ENCODE data around the gene CRADD.
"Not testable (repeated sequence)": the region's sequence is repeated elsewhere in the genome, so short reads cannot be mapped to it uniquely, and the experiment has no call there.

Gene CRADD

DNA sequence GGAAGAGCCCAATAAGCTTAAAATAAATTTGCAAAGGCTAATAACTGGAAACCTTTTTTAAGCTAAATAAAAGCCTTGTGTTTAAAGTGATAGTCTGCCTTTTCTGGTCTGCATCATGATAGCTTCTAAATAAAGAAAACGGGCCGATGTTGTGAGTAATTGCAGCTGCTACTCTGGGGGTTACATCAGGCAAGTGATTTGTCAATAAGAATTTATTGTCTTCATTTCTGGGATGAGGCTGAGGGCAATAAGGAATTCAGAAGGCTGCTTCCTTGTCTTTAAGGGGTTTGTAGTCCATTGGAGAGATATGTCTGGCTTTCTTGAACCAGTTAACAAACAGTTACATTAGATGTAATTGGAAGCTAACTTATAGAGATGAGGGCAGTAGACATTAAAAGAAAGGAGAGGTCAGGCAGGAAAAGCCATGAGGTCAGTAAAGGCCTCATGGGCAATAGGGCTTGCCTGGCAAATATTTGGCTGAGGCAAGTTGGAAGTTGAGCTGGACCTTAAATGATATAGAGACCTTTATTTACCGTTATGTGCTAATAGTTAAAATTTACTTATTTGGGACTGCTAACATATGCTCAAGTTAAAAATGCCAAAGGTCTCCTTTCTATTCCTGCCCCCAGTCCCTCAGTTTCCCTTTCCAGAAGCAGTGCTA, 85.0 kb downstream of the CRADD start:
- no peak for DNase-seq

DNA sequence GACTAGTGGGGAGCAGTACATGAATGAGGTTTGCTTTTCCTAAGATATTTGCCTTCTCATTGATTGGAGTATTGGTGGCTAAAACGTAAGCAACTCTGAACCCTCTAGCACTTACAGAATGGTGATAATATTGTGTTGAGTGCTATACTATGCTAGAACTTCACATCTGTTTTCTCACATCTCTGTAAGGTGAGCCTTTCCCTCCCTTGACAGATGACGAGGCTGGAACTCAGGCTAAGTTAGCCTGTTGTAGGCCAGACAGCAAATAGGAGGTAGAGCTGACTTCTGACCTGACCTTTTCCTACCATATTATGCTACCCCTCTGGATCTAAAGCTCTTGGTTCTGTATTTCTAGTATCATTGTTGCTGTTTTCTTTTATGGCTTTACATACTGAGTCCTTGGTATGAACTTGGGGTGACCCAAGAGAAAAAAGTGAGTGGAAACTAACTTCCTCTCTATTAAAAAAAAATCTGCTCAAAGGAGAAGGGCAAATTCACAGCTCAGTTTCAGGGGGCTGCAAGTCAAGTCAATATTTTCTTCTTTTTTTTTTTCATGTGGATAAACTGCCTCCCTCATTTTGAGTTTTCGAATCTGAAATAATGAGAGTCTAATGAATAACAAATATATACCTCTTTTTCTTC, 85.9 kb downstream of the CRADD start:
- no peak for DNase-seq

DNA sequence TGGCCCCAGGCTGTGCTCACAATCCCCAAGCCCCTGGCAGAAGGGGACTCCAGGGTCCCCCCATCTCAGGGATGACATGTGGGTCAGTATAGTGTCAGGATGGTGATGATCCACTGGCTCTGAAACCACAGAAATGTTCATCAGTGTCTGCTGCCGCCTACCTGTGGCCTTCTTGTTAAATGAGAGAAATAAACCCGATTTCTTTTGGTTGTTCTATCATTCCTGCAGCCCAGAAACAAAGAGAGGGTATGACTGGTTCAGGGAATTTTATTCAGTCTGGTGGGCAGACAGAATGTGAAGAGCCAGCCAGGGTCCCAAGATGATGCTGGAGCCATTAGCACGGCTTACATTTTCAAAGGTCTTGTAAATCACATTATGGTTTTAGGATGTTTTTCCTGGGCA, 86.6 kb downstream of the CRADD start:
- no peak for DNase-seq

- no peak for DNase-seq
These were observed 89.2 kb downstream of the CRADD start for GRCh38 chr12:93766371-93766770.

DNA sequence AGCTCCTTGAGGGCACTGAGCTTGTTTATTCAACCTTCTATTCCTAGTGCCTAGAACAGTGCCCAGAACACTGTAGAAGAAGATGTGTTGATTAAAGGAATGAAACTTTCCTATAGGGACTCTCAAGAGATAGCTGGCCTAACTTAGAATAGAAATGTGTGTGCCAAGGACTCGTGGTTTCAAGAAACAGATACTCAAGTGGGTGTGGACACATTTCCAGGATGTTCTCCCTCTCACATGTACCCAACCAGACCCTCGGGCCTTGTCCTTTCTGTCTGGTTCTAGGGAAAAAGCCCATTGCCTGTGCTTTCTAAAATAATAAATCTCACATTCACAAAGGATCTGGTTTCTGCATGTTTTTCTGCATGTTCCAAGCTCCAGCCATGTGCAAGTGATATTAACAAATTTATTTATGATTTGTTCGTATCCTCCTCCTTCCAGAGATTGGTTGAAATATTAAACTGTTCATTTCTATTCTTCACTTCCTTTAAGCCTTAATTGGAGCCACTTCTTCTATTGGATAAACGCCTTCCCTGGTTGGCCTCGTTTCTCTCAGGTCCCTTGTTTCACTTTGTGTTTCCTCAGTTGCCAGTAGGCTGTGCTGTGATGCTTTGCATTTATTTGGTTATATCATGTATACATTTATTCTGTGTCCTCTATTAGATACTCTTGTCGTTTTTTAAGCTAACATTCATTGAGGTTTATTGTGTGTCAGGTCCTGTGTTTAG, 89.8 kb downstream of the CRADD start:
- no peak for DNase-seq

DNA sequence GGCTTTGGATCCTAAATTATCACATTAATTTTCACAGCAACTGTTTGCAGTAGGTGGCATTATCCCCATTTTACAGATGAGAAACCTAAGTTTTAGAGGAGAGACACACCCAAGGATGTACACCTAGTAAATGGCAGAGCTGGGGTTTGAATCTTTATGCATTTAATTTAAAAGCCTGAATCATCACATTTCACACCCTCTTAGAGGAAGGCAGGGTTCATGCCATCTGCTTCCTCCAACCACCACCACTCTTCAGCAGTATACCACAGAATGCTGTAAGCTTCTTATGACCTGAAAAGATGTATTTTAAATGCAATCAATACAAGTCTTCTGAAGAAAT, 90.3 kb downstream of the CRADD start:
- no peak for DNase-seq

DNA sequence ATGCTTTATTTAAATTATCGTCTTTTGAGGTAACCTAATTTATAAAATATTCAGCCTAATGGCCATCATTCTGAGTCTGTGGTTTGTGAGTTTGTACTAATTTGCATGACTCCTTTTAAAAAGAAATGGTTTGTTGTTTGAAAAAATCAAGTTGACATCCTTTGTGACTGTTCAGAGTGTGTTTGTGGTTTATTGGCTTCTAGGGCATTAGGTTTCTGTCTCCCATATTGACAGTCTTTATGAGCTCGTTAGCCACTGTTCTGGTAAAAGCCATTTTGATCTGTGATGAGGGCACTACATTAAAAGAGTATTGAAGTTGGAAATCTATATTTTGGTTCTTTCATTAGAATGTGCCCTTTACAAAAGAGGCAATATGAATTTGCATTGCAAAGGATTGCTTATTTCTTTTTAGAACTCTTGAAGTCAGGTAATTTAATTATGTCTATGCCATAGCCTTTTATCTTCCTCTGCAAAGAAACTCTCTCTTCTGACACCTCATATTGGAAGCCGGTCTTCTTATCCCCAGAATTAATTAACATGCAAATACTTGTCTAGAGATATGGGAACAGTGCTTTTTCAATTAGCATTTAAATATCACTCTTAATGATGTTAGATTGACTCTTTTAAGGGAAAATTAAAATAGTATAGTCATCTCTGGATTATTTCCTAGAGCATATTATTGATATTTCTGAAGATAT, 95.0 kb downstream of the CRADD start:
- no peak for DNase-seq

GRCh38 chr12:93773122-93773871, 96.1 kb downstream of the CRADD start:
- no peak for DNase-seq

DNA sequence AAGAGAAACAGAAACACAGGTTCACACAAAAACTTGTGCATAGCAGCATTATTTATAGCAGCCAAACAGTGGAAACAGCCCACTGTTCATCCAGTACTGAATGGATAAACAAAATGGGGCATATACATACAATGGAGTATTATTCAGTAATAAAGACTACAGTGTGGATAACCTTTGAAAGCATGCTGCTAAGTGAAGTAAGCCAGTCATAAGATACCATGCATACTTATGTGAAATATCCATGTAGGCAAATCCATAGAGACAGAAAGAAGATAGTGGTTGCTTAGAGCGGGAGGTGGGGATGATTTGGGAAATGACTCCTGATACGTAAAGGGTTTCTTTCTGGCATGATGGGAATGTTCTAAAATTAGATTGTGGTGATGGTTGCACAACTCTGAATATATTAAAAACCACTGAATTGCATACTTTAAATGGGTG, 99.4 kb downstream of the CRADD start:
- no peak for DNase-seq

DNA sequence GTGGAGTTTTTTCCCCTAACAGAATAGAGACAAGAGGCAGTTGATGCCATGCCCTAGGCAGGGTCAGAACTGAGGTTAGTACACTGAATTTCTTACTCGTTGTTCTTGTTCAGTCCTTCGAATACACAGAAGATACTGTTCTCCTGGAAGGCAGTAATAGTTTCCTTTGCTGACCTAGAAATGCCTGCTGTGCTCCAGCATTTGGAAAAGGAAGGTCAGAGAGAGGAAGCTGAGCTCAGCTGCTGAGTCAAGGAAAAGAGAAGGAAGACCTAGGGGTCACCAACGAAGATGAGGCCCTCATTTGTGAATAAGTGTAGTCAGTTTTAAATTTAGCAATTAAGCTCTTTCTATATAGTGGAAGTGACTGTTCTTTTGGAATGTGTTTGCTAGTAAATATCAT, 100.1 kb downstream of the CRADD start:
- no peak for DNase-seq

GRCh38 chr12:93778306-93778705, 101.1 kb downstream of the CRADD start:
- no peak for DNase-seq

DNA sequence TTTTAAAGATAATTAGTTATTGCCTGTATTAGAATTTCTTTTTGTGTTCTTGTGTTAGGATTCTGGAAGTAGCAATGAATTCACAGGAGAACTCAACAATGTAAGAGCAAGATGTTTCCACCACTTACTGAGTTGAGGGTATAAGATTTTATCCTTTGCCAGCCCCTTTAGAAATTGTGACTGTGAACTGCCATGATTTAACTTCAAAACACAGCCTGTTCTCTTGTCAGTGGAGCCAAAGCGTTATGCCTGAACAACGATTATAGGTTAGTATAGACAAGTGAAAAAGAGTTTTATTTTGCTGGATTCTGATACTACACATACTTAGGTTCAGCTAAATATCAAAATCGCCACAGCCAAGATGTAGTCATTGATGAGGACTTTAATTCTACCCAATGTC, 101.6 kb downstream of the CRADD start:
- no peak for DNase-seq

DNA sequence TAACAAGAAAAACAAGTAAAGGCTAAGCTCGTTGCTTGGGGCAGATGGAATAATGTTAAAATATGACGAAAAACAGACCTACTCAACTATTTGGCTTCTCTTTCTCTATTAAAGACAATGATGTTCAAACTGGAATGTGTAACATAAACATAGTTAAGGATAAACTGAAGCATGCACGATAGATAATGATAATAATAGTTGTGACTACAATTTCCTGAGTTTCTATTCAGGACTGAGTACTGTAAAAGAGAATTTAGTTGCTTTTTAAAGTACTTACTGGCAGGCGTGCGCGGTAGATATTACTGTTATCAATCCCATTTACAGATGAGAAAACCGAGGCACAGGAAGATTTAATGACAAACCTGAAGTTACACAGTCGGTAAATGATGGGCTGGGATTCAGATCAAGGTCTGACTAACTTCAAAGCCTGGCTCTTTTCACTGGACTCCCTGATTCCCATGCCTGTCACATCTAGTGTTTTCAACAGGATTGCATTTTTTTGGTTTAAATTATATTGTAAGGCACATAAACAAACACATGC, 103.0 kb downstream of the CRADD start:
- DNase-seq, result no peak

- not testable (repeated sequence) for DNase-seq
These were observed 103.7 kb downstream of the CRADD start for GRCh38 chr12:93780886-93781285.

DNA sequence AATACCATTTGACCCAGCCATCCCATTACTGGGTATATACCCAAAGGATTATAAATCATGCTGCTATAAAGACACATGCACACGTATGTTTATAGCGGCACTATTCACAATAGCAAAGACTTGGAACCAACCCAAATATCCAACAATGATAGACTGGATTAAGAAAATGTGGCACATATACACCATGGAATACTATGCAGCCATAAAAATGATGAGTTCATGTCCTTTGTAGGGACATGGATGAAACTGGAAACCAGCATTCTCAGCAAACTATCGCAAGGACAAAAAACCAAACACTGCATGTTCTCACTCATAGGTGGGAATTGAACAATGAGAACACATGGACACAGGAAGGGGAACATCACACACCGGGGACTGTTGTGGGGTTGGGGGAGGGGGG, 104.8 kb downstream of the CRADD start:
- not testable (repeated sequence) for DNase-seq

DNA sequence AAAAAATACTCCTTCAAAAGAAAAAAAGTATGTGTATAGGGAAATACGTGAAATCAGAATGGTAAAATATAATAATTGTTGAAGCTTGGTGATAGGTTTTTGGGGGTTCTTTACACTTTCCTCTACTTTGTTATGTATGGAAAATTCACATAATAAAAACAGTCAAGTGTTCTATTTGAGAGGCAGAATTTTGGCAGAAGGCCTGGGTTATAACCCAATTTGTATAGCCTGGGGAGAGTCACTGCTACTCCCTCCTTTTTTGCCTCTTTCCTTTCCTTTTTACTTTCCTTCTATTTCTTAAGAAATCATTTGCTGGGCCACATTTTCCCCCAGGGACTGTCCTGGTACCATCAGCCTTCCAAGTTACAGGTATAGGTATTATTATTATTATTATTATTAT, 105.7 kb downstream of the CRADD start:
- no peak for DNase-seq

GRCh38 chr12:93783832-93784231, 106.7 kb downstream of the CRADD start:
- DNase-seq, result peak; percentile 74

DNA sequence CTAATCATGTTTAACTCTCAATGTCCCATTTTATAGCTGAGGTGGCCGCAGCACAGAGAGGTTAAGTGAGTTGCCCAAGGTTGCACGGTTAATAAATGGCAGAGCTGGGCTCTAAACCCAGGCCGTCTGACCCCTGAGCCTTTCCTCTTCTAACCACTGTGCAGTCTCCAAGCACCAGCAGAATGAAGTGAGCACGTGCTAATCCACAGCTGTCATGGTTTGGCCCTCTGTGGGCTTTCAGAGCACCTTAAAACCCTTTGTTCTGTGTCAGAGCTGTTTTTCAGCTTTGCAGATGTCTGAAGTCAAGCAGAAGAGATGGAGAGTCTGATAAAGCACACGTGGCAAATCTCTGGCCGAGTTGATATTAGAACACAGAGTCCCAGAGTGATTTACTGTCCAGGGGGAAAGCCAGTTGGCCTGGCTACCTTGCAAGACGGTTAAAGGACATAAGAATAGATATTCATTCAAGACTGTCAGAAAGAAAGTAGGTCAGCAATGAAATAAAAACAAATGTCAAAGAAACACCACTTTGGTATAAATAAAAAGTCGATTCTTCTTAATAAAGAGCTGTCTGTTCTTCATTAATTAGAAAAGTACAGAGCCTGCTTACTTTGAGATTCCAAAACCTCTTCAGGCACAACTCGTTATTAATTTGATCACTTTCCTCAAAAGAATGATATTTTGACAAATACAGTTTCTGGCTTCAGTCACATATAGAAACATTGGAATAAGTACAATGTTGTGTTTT, 107.3 kb downstream of the CRADD start:
- peak; percentile 96 for DNase-seq

- peak; percentile 97 for DNase-seq
These were observed 108.3 kb downstream of the CRADD start for GRCh38 chr12:93785249-93786010.

DNA sequence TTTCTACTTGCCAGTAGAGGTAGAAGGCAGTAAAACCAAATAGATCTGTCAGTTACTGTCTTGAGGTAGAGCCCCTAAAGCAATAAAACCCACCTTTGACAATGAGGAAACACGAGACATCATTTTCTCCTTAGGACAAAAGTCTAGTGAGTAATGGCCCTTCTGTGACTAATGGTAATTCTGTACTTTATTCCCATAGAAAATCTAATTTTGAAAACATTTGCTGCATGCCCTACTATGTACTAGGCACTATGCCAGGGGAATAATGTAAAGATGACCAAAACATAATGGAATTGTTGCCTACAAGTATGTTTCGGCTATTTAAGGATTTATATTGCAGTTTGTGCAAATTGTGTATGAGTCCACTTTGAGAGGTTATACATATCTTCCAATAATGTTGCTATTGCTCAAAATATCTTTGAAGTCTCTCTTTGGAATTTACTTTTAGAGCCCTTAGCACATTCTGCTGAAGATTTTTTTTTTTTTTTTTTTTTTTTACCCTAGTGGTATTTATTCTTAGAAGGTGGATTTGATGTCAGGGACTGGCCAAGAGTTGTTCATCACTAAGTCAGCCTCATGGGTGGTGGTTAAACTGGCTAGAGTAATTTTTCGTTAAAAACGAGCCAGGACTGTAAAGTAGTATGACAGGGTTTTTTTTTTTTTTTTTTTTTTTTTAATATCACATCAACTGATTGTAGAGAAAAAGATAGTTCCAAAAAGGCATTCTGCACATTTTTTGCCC, 109.7 kb downstream of the CRADD start:
- DNase-seq, result no peak
